DOHH2 (cell line): Measurements from ENCODE around the gene TESMIN.

ENCODE experiments used
- EZH2phosphoT487 ChIP-seq: fragments of 200-600 bp; sonication (generic); IDR thresholded peaks from 2 replicates; pipeline ENCODE4 v1.6.1; 2017; ENCODE audit warnings: borderline replicate concordance, mild to moderate bottlenecking, antibody characterized with exemption, low read length, moderate library complexity, mixed read lengths
- TF ChIP-seq, protein P1 (sequence below): fragments of 200-600 bp; sonication (generic); IDR thresholded peaks from one replicate; pipeline ENCODE4 v1.5.1; 2014; ENCODE audit warnings: antibody characterized with exemption, mild to moderate bottlenecking, low read depth, low read length; ENCODE audit not compliant: poor library complexity, severe bottlenecking

DNA sequence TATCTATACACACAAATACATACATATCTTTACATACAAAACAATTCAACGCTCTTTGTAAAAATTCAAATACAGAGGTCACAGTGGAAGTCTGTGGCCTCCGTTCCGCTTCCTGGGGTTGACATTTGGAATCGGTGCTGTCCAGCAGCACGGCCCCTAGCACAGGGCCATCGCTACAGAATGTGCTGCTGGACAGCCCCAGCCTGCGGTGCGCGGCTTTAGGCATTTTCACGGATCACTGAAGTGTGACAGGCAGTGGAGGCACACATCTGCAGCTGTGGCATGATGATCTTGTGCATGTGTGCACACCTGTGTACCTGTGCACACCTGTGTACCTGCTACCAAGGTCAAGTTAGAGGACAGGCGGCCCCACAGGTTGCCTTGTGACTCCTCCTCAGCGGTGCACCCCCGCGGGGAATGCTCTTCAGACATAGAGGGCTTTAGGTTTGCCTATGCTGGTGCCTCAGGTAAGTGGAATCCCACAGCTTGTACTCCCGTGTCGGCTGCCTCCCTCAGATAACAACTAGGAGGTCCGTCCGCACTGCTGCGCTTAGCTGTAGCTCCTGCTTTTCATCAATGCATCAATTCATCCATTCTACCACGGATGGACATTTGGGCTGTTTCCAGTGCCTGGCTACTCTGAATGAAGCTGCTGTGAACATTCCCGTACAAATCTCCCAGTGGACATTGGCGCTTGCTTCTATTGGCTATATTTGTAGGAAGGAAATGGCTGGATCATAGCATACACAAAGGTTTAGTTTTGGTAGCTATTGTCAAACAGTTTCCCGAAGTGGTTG lies 37.1 kb downstream of the TESMIN start:
- TF ChIP-seq, protein P1, sequence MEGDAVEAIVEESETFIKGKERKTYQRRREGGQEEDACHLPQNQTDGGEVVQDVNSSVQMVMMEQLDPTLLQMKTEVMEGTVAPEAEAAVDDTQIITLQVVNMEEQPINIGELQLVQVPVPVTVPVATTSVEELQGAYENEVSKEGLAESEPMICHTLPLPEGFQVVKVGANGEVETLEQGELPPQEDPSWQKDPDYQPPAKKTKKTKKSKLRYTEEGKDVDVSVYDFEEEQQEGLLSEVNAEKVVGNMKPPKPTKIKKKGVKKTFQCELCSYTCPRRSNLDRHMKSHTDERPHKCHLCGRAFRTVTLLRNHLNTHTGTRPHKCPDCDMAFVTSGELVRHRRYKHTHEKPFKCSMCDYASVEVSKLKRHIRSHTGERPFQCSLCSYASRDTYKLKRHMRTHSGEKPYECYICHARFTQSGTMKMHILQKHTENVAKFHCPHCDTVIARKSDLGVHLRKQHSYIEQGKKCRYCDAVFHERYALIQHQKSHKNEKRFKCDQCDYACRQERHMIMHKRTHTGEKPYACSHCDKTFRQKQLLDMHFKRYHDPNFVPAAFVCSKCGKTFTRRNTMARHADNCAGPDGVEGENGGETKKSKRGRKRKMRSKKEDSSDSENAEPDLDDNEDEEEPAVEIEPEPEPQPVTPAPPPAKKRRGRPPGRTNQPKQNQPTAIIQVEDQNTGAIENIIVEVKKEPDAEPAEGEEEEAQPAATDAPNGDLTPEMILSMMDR: no peak
- TF ChIP-seq EZH2phosphoT487: no peak
